Hematopoietic multipotent progenitor cell treated with erythropoietin and hydrocortisone succinate and interleukin-3 and kit ligand, for 15 days (in vitro differentiated cells): ENCODE data around the gene SLC29A2.
A peak's percentile ranks its signal among the peaks of the same experiment; 100 is the strongest.

ENCODE experiments used
- DNase-seq: peaks from one replicate; pipeline ENCODE4 v3.0.0-alpha.2; 2015; ENCODE audit warnings: low spot score

The SLC29A2 gene

GRCh38 chr11:66317723-66318599 lies 53.6 kb downstream of the SLC29A2 start:
- no peak for DNase-seq

DNA sequence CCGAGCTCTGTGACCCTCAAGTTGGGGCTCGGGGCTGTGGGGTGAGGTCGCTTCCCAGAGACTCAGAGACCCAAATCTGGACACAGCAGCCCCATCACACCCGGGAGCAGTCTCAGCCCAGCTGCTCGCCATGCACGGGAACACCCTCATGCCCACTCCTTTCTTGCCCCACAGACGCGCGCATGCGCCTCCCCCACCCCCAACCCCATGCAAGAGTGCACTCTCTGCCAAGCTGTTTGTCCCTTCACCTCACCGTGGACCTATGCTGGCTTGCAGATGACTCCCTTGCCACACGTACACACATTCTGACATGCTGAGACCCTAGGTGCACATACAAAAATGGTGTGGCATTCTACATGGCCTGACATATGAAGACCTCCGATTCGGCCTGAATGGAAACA lies 54.2 kb downstream of the SLC29A2 start:
- no peak for DNase-seq

- DNase-seq = no peak
These were observed 54.7 kb downstream of the SLC29A2 start, which contains the start of gene CD248 for GRCh38 chr11:66316849-66317251. CD248 (minus strand) TSS chr11:66317044; CDS start chr11:66317027, 17 bp downstream.

- DNase-seq = no peak
These were observed 55.4 kb downstream of the SLC29A2 start for GRCh38 chr11:66315921-66316811.

GRCh38 chr11:66315498-66315885 lies 56.1 kb downstream of the SLC29A2 start:
- DNase-seq = no peak

GRCh38 chr11:66314561-66315497 lies 56.7 kb downstream of the SLC29A2 start:
- no peak for DNase-seq

- DNase-seq = no peak
These were observed 57.4 kb downstream of the SLC29A2 start for GRCh38 chr11:66314186-66314501.

- DNase-seq = no peak
These were observed 58.0 kb downstream of the SLC29A2 start for GRCh38 chr11:66313321-66314185.

DNA sequence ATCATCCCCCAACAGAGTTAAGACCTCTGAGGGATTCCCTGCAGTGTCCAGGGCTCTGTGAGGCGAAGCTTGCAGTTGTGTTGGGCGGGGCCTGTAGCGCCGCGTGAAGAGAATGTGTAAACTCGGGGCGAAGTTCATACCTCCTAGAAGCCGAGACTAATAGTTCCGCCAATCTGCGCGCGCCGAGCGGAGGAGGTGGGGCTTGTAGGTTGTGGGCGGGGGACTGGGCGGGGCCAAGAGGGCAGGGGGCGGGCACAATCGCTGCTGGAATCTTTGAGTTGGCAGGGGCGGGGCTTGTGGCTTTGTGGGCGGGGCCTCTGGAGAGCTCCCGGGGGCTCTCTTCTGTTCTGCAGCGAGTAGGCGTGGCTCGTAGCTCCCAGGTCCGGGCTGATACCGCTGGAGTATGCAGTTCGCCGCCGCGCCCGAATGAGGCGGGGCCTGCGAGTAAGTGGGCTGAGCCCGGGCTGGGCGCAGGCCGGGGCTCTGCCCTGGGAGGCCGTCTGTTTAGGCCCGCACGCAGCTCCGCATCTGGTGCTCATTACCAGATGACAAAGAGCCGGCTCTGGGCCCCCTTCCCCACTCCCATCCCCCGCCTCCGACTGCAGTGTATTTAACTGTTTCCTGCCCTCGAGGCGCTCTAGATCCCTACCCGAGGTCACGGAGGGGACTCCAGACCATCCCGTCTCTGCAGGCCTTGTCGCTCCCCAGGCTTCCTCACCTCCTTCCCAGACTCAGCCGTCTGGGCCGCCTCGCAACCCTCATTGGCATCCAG lies 58.8 kb downstream of the SLC29A2 start:
- peak; percentile 98 for DNase-seq
